ENCODE data around the gene PON1.

PON1 gene

DNA sequence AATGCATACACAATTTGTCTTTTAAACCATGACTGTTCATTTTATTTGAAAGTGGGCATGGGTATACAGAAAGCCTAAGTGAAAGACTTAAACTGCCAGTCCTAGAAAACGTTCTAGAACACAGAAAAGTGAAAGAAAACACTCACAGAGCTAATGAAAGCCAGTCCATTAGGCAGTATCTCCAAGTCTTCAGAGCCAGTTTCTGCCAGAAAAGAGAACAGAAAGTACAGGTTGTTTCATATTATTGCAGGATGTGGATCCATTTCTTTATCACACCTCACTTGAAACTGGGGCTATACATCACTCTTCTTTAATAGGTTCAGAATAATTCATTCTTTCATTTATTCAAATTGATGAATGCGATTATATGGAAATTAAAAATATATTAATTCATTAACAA, 7.7 kb downstream of the PON1 start:
- DNase-seq: no peak

DNA sequence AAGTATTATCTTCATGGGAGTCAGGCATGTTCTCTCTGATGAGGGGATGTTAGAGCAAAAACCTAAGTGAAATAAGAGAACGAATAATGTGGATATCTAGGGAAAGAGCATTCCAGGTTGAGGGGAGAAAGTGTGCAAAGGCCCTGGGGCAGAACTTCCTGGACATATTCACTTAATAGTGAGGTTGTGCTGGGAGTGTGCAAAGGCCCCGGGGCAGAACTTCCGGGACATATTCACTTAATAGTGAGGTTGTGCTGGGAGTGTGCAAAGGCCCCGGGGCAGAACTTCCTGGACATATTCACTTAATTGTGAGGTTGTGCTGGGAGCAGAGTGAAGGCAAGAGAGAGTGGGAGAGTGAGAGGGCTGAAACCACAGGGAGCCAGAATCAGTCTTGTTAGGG, 11.8 kb downstream of the PON1 start:
- DNase-seq: no peak

GRCh38 chr7:95311389-95311788, 12.9 kb downstream of the PON1 start:
- DNase-seq: no peak

DNA sequence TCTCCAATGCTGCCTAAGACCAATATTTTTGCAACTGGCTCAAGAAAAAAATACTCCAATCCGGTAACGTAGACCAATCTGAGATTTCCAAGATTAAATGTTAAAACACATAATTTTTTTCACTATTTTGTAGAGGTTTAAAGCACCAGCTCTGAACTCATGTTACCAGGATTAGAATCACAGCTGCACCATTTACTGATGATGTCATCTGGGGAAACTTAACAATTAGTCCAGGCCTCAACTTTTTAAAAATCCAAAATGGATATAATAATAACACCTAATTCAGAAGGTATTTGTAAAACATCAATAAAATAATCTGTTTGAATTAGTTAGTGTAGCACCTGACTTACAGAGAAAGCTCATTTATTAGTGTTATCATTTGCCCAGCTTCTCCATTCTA, 14.4 kb downstream of the PON1 start:
- DNase-seq: no peak

DNA sequence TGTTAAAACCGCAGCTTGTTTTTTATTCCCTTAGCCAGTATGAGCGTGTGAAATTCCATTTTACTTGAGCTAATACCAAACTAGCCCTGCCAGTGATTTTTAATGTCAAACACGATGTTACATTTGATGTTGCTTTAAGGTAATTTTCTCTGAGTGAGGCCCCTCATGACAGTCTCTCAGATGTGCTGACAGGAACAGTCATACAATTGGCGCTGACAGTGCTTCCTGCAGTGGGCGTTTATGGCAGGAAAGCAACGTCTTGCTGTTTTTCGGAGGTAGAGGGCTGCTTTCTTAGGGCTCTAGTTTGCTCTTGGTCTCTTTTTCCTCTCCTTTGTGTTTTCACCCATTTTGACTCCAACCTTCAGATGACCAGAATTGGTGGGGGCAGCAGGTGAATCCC, 19.3 kb downstream of the PON1 start:
- DNase-seq: no peak

DNA sequence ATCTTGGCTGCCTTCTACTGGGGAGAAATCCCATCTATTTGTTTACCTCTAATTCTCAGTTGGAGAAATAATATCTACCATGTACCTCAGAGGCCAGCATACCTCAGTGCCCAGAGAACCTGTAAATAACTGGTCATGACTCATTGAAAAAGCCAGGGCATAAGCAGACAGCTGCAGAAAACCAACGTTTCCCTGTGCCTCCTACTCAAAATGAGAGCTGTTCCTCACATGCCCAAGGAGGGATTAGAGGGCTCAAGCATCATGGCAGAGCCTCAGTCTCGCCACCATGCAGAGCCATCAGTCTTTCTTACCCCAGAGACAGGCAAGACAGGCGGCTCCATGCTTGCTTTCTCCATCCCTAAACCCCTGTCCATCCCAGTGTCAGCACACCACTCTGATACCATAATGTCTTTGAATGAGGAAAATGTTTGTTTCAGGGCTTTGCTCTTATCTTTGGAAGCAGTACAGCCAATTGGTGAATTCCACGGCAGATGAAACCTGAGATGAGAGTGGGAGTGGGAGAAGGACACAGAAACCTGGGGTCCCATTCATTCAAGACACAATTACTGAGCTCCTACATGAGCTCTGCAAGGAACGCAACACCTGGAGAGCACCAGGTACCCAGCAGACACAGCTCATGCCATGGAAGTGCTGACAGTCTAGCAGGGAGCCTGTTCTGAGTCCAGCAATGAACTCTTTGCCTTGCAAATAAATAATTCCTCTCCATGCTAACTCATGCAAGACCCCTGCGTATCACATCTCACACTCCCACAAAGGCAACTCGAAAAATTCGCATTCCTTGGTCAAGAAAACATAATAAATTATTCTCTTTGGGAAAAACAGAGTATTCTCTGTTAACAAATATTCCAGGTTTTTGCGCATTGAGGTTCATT, 21.1 kb downstream of the PON1 start:
- no peak for DNase-seq

DNA sequence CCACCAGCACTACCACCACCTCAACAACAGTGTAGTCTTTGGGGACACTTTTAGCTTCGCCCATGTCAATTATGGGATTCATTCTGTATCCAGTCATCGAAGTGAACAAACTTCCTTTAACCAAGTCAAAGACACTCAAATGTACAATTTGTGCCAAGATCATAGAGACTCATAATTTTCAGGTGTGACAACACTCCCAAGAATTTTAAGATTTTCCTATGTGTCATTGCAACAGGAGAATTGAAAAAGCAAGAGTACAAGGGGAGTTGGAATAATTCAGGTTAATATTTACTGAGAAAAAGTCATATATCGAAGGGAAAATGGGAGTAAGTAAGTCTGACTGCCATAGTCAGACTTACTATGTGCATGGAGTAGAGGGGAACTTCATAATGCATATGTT, 26.2 kb downstream of the PON1 start:
- no peak for DNase-seq

GRCh38 chr7:95297041-95297440, 27.3 kb downstream of the PON1 start:
- DNase-seq: no peak

- no peak for DNase-seq
These were observed 27.9 kb downstream of the PON1 start for GRCh38 chr7:95296456-95296855.

DNA sequence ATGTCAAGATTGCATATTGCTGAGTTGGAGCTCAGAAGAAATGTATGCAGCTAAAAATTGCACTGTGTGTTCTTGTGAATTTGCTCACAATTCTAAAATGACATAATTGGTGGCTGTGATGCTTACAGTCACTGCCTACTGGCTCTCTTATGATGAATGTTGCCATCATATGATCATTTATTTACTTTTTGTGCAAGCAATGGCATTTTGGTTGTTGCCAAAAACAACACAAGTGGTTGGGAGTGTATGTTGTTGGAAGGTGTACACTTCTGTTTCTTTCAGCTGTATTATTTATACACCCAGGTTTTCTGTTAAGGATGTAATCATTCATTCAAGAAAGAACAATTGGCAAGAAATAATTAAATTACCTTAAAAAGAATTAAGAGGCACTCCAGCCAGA, 28.9 kb downstream of the PON1 start:
- DNase-seq: no peak

- DNase-seq: no peak
These were observed 34.0 kb downstream of the PON1 start for GRCh38 chr7:95290166-95290830.

- DNase-seq: no peak
These were observed 38.2 kb downstream of the PON1 start for GRCh38 chr7:95286096-95286495.

DNA sequence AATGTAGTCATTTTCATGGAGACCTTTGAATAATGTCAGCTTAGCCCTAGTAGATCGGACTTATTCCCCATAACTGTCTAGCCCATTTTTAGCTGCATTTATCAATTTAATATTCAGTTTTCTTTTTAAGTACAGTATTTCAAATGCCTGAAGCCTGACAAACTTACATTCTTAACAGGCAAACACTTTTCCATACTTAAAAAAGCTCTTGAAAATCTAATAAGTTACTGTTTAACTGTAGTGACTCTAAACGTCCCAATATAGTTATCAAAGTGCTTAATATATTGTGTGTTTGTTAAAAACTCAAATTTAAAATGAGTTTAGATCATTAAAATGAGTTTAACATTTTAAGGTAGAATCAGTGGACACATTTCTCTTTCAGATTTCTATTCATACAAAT, 44.9 kb downstream of the PON1 start:
- DNase-seq: no peak

GRCh38 chr7:95276114-95276513, 48.2 kb downstream of the PON1 start:
- DNase-seq: no peak

DNA sequence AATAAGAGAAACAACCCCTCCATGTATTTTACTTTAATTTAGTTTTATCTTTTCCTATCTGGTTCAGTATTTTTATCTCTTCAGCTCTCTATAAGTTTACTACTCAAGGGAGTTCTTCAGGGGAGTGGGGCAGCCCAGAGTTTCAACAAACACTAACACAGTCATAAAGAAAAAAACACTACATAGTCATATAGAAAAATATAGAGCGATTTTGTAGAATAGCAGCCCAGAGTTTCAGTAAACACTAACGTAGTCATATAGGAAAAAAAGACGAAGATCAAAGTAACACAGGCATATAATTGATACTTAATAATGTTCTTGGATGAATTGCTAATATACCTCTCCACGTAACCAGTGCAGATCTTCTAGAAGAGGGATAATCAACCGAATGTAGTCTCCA, 54.7 kb downstream of the PON1 start:
- DNase-seq: no peak

GRCh38 chr7:95267754-95268153, 56.6 kb downstream of the PON1 start:
- no peak for DNase-seq

- no peak for DNase-seq
These were observed 58.7 kb downstream of the PON1 start for GRCh38 chr7:95265634-95266033.

GRCh38 chr7:95264363-95264891, 59.9 kb downstream of the PON1 start:
- no peak for DNase-seq

DNA sequence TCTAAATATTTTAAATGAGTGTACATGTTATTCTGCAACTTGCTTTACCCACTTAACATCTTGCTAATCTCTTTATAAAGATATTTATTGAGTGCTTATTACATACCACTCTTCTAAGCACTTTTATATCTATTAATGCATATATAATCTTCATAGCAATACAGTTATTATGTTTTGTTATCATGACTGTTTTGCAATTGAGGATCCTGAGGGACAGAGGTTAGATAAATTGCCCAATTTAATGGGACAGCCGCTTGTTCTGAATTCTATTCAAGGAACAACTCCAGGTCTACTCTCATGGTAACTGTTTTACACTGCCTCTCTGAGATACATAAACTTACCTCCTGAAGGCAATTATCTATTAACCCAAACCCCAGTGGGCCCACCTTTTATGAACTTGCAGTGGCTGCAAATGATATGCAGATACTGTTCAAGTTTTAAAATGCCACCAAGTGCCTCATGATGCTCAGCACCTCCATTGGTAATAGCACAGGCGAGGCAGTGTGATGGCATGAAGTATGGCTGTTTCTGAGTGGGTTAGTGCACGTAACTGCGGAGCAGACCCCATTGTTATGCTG, 60.5 kb downstream of the PON1 start:
- DNase-seq: no peak

- no peak for DNase-seq
These were observed 61.5 kb downstream of the PON1 start for GRCh38 chr7:95262875-95263274.

- no peak for DNase-seq
These were observed 62.4 kb downstream of the PON1 start for GRCh38 chr7:95261895-95262415.

DNA sequence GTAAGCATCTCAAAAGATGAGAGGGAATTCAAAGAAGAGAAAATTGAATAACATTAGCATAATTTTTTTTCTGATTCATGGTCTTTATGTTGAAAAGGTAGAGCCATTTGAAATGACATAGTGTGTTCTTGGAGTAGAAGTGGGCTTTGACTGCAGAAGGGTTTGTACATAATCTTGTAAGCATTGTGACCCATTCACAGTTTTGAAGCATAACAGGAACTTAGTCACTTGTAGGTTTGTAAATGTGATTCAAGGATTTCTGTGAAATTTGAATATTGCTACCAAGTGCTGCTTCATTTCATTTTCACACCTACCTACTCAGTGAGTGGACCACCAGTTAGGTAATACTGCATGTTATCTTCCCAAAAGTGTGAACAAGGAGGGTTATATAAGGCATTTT, 68.6 kb downstream of the PON1 start:
- DNase-seq: no peak

DNA sequence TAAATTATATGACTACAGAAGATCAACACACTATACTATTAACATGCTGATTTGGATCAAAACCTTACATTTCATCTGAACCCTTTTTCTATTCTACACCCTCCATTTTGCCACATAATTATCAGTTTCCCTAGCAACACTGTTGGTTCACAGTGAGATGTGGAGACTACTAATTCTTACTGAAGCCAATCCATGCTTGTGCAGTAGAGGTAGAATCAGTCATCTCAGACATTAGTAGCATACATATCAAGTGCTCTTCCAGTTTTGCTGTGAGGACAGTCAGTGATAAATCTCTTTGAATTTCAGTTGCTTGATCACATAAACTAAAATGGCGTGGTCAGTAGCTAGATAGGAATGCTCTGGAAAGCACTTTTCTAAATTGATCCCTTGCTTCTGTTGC, 70.3 kb downstream of the PON1 start:
- no peak for DNase-seq

GRCh38 chr7:95251966-95252365, 72.4 kb downstream of the PON1 start:
- DNase-seq: no peak
